ENCODE data around the gene APBB2. TPM values are rescaled to one million over a fixed set of nuclear protein-coding genes. Genes with fewer than 3 reads are reported as not detected.

APBB2 gene
- total and polyA plus RNA-seq, 2 of the 8 experiments (the other 6 are each of a cell fraction or from before 2014, with no cell fraction given), result 58.7 to 59.4 TPM

DNA sequence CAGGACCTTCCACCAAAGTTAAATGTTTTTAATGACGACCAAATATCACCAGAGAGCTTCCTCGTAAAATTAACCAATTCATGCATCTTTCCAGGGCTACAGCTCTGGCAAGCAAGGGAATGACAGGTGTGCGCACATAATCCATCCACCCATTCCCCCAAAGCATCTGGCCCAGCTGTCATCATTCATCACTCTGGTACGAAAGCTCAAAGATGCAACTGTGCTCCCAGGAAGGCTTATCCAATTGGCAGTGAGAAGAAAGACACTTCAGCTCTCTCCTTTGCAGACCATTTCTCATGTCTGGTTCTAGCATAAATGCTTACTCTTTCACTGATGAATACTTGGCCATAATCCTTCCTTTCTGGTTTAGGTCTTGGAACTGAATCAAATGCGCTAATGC, 325.4 kb downstream of the APBB2 start:
- Histone ChIP-seq H3K56ac (replicated peaks; ENCODE audit: insufficient read length, low read depth, low read length) (no peak overlapping the region), H3K27me3 (replicated peaks in 1 of 4; ENCODE audit: control insufficient read depth in 3 of 4, extremely low read depth in 1 of 4, insufficient read depth in 3 of 4, low read length in 3 of 4) (no peaks in the 10 kb centered on the region), H4K20me1 (replicated peaks in 1 of 2; ENCODE audit: control insufficient read depth in 1 of 2, insufficient read depth in 2 of 2, low read length in 2 of 2) (no peaks in the 10 kb centered on the region), H3K9ac (replicated peaks in 1 of 4; ENCODE audit: extremely low read depth in 1 of 4, low read depth in 3 of 4, low read length in 3 of 4) (no peak overlapping the region), H2BK20ac (ENCODE audit: low read length) (no peak overlapping the region), H2BK120ac (replicated peaks; ENCODE audit: low read depth, low read length) (no peak overlapping the region), H3K4me1 (replicated peaks in 1 of 4; ENCODE audit: control insufficient read depth in 3 of 4, insufficient read depth in 4 of 4, low read length in 3 of 4) (no peaks in the 10 kb centered on the region), H2BK5ac (ENCODE audit: low read depth, low read length) (no peak overlapping the region), H4K8ac (ENCODE audit: extremely low read depth, insufficient read depth, low read length) (no peak overlapping the region), H3K4ac (replicated peaks; ENCODE audit: insufficient read length, low read depth, low read length) (no peak overlapping the region), H2BK15ac (ENCODE audit: low read length) (no peak overlapping the region), H3K4me2 (ENCODE audit: insufficient read depth in 1 of 2, low read depth in 2 of 2, low read length in 2 of 2) (no peak overlapping the region), H4K5ac (ENCODE audit: insufficient read length, low read depth, low read length) (no peak overlapping the region), H3K36me3 (ENCODE audit: control insufficient read depth in 2 of 4, insufficient read depth in 4 of 4, low read length in 3 of 4) (peaks cover 0 to 3% (median 0%) of the 10 kb centered on the region in 4 experiments; a peak in 3 of 8 replicates), H3K27ac (ENCODE audit: low read depth, low read length) (no peak overlapping the region), H3K9me3 (ENCODE audit: insufficient read depth in 2 of 2, low read depth in 1 of 2, low read length in 1 of 2) (0 out of 4 replicates have a peak, but pooled peaks cover 0 to 2% of the 10 kb centered on the region in 2 experiments), H2AFZ (ENCODE audit: low read length) (no peak overlapping the region), H3K18ac (ENCODE audit: extremely low read depth, low read length) (no peak overlapping the region), H2AK5ac (ENCODE audit: low read depth, low read length) (no peak overlapping the region), H3K4me3 (ENCODE audit: extremely low read depth in 1 of 4, insufficient read depth in 2 of 4, low read depth in 3 of 4, low read length in 4 of 4) (no peak overlapping the region), H3K14ac (ENCODE audit: insufficient read length) (no peak overlapping the region), H4K91ac (replicated peaks; ENCODE audit: insufficient read length, low read length) (no peak overlapping the region), H3K23ac (ENCODE audit: insufficient read length) (no peak overlapping the region), H3K79me1 (ENCODE audit: low read depth, low read length) (no peaks in the 10 kb centered on the region), H2BK12ac (ENCODE audit: low read depth, low read length) (no peak overlapping the region), H3K23me2 (ENCODE audit: low read depth, low read length) (no peaks in the 10 kb centered on the region), H3K79me2 (ENCODE audit: control insufficient read depth in 1 of 2, insufficient read depth in 2 of 2, low read length in 2 of 2) (no peaks in the 10 kb centered on the region)
- ChIA-PET POLR2A (ENCODE audit: partially characterized antibody) (interaction anchor here (1.3 to 1.6 kb wide), 3 partner anchors 8 to 48 kb away, joined by 3 to 4 read pairs (median 4); no protein-coding TSS in a partner anchor), CTCF (ENCODE audit: partially characterized antibody) (interaction anchor here (0.6 to 3.7 kb wide), 17 partner anchors 9 to 565 kb away, joined by 3 to 17 read pairs (median 4); no protein-coding TSS in a partner anchor)
- no peak for DNase-seq (ENCODE audit: low read depth in 1 of 2, low spot score in 2 of 2)
- FAIRE-seq, result no peak
- WGBS, 2 experiments (ENCODE audit: extremely low coverage in 1 of 2, insufficient coverage in 1 of 2, insufficient read length in 1 of 2, insufficient replicate concordance in 2 of 2, low coverage in 1 of 2, low lambda C conversion rate in 2 of 2, missing lambda C conversion rate in 1 of 2), result 98% methylated on average over 5 of the region's 5 CpGs; no CpG with 5 or more reads in 1 of the 2 experiments
- TF ChIP-seq BACH1 (IDR thresholded peaks at IDR 0.05; ENCODE audit: low read length) (no peak), RXRA (IDR thresholded peaks at IDR 0.05; ENCODE audit: insufficient read depth, low read depth, low read length) (no peak), POLR2A (IDR thresholded peaks at IDR 0.05; ENCODE audit: control extremely low read depth in 1 of 2, low read depth in 2 of 2, low read length in 2 of 2) (no peak), KDM1A (IDR thresholded peaks at IDR 0.05; ENCODE audit: borderline replicate concordance, low read length) (no peak), BCL11A (IDR thresholded peaks at IDR 0.05; ENCODE audit: low read depth in 2 of 2, low read length in 2 of 2) (no peak), HDAC6 (IDR thresholded peaks at IDR 0.05; ENCODE audit: low read depth, low read length) (no peak), SIRT6 (IDR thresholded peaks at IDR 0.05; ENCODE audit: low read length) (no peak)

All from H1 (cell line).